IMR-90 (cell line): Measurements from ENCODE around the gene LRRC2. TPM values are rescaled to one million over a fixed set of nuclear protein-coding genes. Genes with fewer than 3 reads are reported as not detected.
A peak's percentile ranks its signal among the peaks of the same experiment; 100 is the strongest.

Experiments used
- ATAC-seq: fragments of 200-7000 bp; cut with Tn5 transposase; 2 replicates; pipeline ENCODE4 v1.9.1; 2020; ENCODE audit warnings: low read depth, mild to moderate bottlenecking, moderate library complexity
- BruUV-seq: library from RNA; stranded (reverse); fragments of 400-500 nt; replicated peaks from 2 replicates; lab custom pipeline; 2021; lab: Mats Ljungman, UMichigan
- CTCF ChIA-PET: fragments of 300-600 bp; formaldehyde crosslinking; extraction: SDS; loops from one replicate; lab custom pipeline; 2021; ENCODE audit warnings: antibody characterized with exemption; lab: Yijun Ruan, JAX
- POLR2A ChIA-PET: fragments of 300-600 bp; sonication (Branson Sonifier 250); formaldehyde crosslinking; loops from one replicate; lab custom pipeline; 2022; ENCODE audit warnings: antibody characterized with exemption; ENCODE audit not compliant: unreplicated experiment; lab: Charles Lee
- DNase-seq: peaks from one replicate; pipeline ENCODE4 v3.0.0; 2013
- H2AFZ ChIP-seq: replicated peaks from 2 replicates; pipeline ENCODE3; 2013; ENCODE audit warnings: low read length, mild to moderate bottlenecking; ENCODE audit not compliant: poor library complexity
- H2AK5ac ChIP-seq: 2 replicates; pipeline ENCODE4 v1.6.1; 2013; ENCODE audit warnings: low read depth, low read length, inconsistent platforms
- H2AK9ac ChIP-seq: replicated peaks from 2 replicates; pipeline ENCODE3; 2013; ENCODE audit warnings: mild to moderate bottlenecking, low read depth, low read length, moderate library complexity; ENCODE audit not compliant: poor library complexity
- H2BK120ac ChIP-seq: 2 replicates; pipeline ENCODE4 v1.6.1; 2013; ENCODE audit warnings: low read depth, low read length, inconsistent platforms
- H2BK15ac ChIP-seq: 3 replicates; pipeline ENCODE4 v1.6.1; 2013; ENCODE audit warnings: low read depth, low read length, inconsistent platforms
- H2BK20ac ChIP-seq: 2 replicates; pipeline ENCODE4 v1.6.1; 2013; ENCODE audit warnings: low read depth, mild to moderate bottlenecking, inconsistent platforms, low read length, moderate library complexity
- H2BK5ac ChIP-seq: 2 replicates; pipeline ENCODE4 v1.6.1; 2013; ENCODE audit warnings: mild to moderate bottlenecking, low read depth, low read length, inconsistent platforms; ENCODE audit not compliant: poor library complexity, severe bottlenecking
- H3K14ac ChIP-seq: replicated peaks from 2 replicates; pipeline ENCODE4 v1.6.1; 2013; ENCODE audit warnings: low read depth, low read length, inconsistent platforms
- H3K18ac ChIP-seq: 2 replicates; pipeline ENCODE4 v1.6.1; 2013; ENCODE audit warnings: low read depth, low read length, control low read depth
- H3K23ac ChIP-seq: 2 replicates; pipeline ENCODE4 v1.6.1; 2013; ENCODE audit warnings: low read depth, low read length, inconsistent platforms
- H3K27ac ChIP-seq: 2 replicates; pipeline ENCODE4 v1.5.1; 2013; ENCODE audit warnings: mild to moderate bottlenecking, control low read depth, low read length; ENCODE audit not compliant: insufficient read depth
- H3K27me3 ChIP-seq: 2 replicates; pipeline ENCODE4 v1.6.1; 2013; ENCODE audit warnings: low read length; ENCODE audit not compliant: control insufficient read depth, insufficient read depth
- H3K36me3 ChIP-seq: 2 replicates; pipeline ENCODE4 v1.6.1; 2013; ENCODE audit warnings: low read length, mixed read lengths; ENCODE audit not compliant: control insufficient read depth, insufficient read depth
- H3K4ac ChIP-seq: 2 replicates; pipeline ENCODE4 v1.6.1; 2013; ENCODE audit warnings: low read depth, low read length, inconsistent platforms
- H3K4me1 ChIP-seq: 2 replicates; pipeline ENCODE4 v1.6.1; 2013; ENCODE audit warnings: low read length, mixed read lengths; ENCODE audit not compliant: control insufficient read depth, insufficient read depth
- H3K4me2 ChIP-seq: 2 replicates; pipeline ENCODE4 v1.6.1; 2013; ENCODE audit warnings: low read depth, mild to moderate bottlenecking, control low read depth, low read length, moderate library complexity
- H3K4me3 ChIP-seq: 2 replicates; pipeline ENCODE4 v1.5.1; 2013; ENCODE audit warnings: low read depth, mild to moderate bottlenecking, control low read depth, low read length, moderate library complexity; ENCODE audit not compliant: insufficient read depth
- H3K56ac ChIP-seq: 2 replicates; pipeline ENCODE4 v1.6.1; 2013; ENCODE audit warnings: low read length, inconsistent platforms; ENCODE audit not compliant: insufficient read depth; ENCODE audit errors: extremely low read depth
- H3K79me1 ChIP-seq, 2 experiments: 2 replicates each; pipeline ENCODE4 v1.6.1; 2013; ENCODE audit warnings: low read length in 2 of 2, inconsistent platforms in 1 of 2, low read depth in 1 of 2
- H3K9ac ChIP-seq: 2 replicates; pipeline ENCODE4 v1.6.1; 2013; ENCODE audit warnings: low read depth, low read length, control low read depth
- H3K9me1 ChIP-seq: 2 replicates; pipeline ENCODE4 v1.6.1; 2013; ENCODE audit warnings: low read length, inconsistent platforms; ENCODE audit not compliant: insufficient read depth
- H3K9me3 ChIP-seq: 2 replicates; pipeline ENCODE4 v1.6.1; 2013; ENCODE audit warnings: low read length; ENCODE audit not compliant: control insufficient read depth, insufficient read depth
- H4K20me1 ChIP-seq: 2 replicates; pipeline ENCODE4 v1.6.1; 2013; ENCODE audit warnings: low read length, inconsistent platforms; ENCODE audit not compliant: insufficient read depth
- H4K5ac ChIP-seq: 2 replicates; pipeline ENCODE4 v1.6.1; 2013; ENCODE audit warnings: mild to moderate bottlenecking, low read depth, low read length, control low read depth
- H4K8ac ChIP-seq, 2 experiments: 2 replicates each; pipeline ENCODE4 v1.6.1; 2013; ENCODE audit warnings: low read depth in 2 of 2, low read length in 2 of 2, control low read depth in 1 of 2, inconsistent platforms in 1 of 2
- H4K91ac ChIP-seq: 2 replicates; pipeline ENCODE4 v1.6.1; 2013; ENCODE audit warnings: low read depth, low read length, inconsistent platforms; ENCODE audit not compliant: insufficient read depth
- BHLHE40 ChIP-seq: fragments of 150-350 bp; IDR thresholded peaks from 2 replicates; pipeline ENCODE4 v1.6.1; 2016; ENCODE audit warnings: mild to moderate bottlenecking, low read depth, low read length
- CEBPB ChIP-seq: IDR thresholded peaks from 2 replicates; pipeline ENCODE4 v1.6.1; 2012; ENCODE audit warnings: low read depth, low read length, improper control_type of control experiment
- CHD1 ChIP-seq: IDR thresholded peaks from 2 replicates; pipeline ENCODE4 v1.6.1; 2012; ENCODE audit warnings: low read depth, low read length, improper control_type of control experiment
- CTCF ChIP-seq: conservative IDR thresholded peaks from 2 replicates; pipeline ENCODE4 v1.5.1; 2012; ENCODE audit warnings: mild to moderate bottlenecking, low read depth, low read length, improper control_type of control experiment
- ELK1 ChIP-seq: fragments of 150-350 bp; IDR thresholded peaks from 2 replicates; pipeline ENCODE4 v1.6.1; 2016; ENCODE audit warnings: low read depth, mild to moderate bottlenecking, low read length, moderate library complexity, borderline replicate concordance
- FOS ChIP-seq: fragments of 150-350 bp; IDR thresholded peaks from 2 replicates; pipeline ENCODE4 v1.6.1; 2016; ENCODE audit warnings: low read depth, low read length
- MAFK ChIP-seq: IDR thresholded peaks from 2 replicates; pipeline ENCODE4 v1.6.1; 2012; ENCODE audit warnings: low read depth, low read length, improper control_type of control experiment
- MAZ ChIP-seq: IDR thresholded peaks from 2 replicates; pipeline ENCODE4 v1.6.1; 2012; ENCODE audit warnings: low read depth, mild to moderate bottlenecking, low read length, improper control_type of control experiment, moderate library complexity, borderline replicate concordance
- MXI1 ChIP-seq: IDR thresholded peaks from 2 replicates; pipeline ENCODE4 v1.6.1; 2012; ENCODE audit warnings: low read depth, mild to moderate bottlenecking, low read length, moderate library complexity, borderline replicate concordance
- NFE2L2 ChIP-seq: fragments of 150-350 bp; IDR thresholded peaks from 2 replicates; pipeline ENCODE4 v1.6.1; 2016; ENCODE audit warnings: low read depth, mild to moderate bottlenecking, low read length
- POLR2A ChIP-seq: IDR thresholded peaks from 2 replicates; pipeline ENCODE4 v1.6.1; 2012; ENCODE audit warnings: mild to moderate bottlenecking, low read depth, low read length
- RAD21 ChIP-seq: IDR thresholded peaks from 2 replicates; pipeline ENCODE4 v1.6.1; 2012; ENCODE audit warnings: low read length, improper control_type of control experiment
- RCOR1 ChIP-seq: IDR thresholded peaks from 2 replicates; pipeline ENCODE4 v1.6.1; 2012; ENCODE audit warnings: mild to moderate bottlenecking, low read length, improper control_type of control experiment; ENCODE audit not compliant: insufficient replicate concordance
- RFX5 ChIP-seq: IDR thresholded peaks from 2 replicates; pipeline ENCODE4 v1.8.0; 2012; ENCODE audit warnings: low read depth, mild to moderate bottlenecking, low read length, moderate library complexity
- SMC3 ChIP-seq: fragments of 150-350 bp; IDR thresholded peaks from 2 replicates; pipeline ENCODE4 v1.6.1; 2016; ENCODE audit warnings: low read depth, mild to moderate bottlenecking, antibody characterized with exemption, low read length, moderate library complexity
- USF2 ChIP-seq: fragments of 150-350 bp; IDR thresholded peaks from 2 replicates; pipeline ENCODE4 v1.6.1; 2017; ENCODE audit warnings: mild to moderate bottlenecking, antibody characterized with exemption, low read length, low read depth
- WGBS, 2 experiments: methylation state at CpG; one replicate each; pipeline versions ENCODE4 v1.1.5 to v1.1.7; 2013; ENCODE audit warnings: missing lambda C conversion rate in 2 of 2; ENCODE audit not compliant: insufficient read length in 1 of 2; ENCODE audit errors: extremely low coverage in 2 of 2; 5-methylcytosine and 5-hydroxymethylcytosine counted together
- dilution Hi-C: fragments of 300-500 bp; cut with HindIII; formaldehyde crosslinking; loops from one replicate; pipeline ENCODE4 v1.14.3; 2018; ENCODE audit warnings: low sequenced_read_pairs; ENCODE audit not compliant: unreplicated experiment
- in situ Hi-C: fragments of 300-500 bp; cut with MboI; formaldehyde crosslinking; loops from 3 replicates; pipeline ENCODE4 v1.14.3; 2019; ENCODE audit warnings: low sequenced_read_pairs, inconsistent platforms, mixed read lengths
- intact Hi-C: fragments of 100-400 bp; cut with micrococcal nuclease; formaldehyde crosslinking; loops from 2 replicates; pipeline ENCODE4 v1.10.0; 2022
- polyA plus RNA-seq, 3 experiments: library from polyadenylated mRNA; depleted of rRNA; stranded (reverse); fragments of >200 nt; gene quantifications; 2 replicates each; pipeline ENCODE4 v1.2.3, GENCODE V29; 2012; ENCODE audit warnings: low replicate concordance in 1 of 3
- total RNA-seq: library from RNA; depleted of rRNA; stranded (reverse); fragments of >200 nt; gene quantifications from 2 replicates; pipeline ENCODE4 v1.2.3, GENCODE V29; 2012

The LRRC2 gene
- total and polyA plus RNA-seq, 2 of the 4 experiments (the other 2 are of a cell fraction): 2.9 to 4.1 TPM

GRCh38 chr3:46565077-46565476, 1.0 kb downstream of the LRRC2 start:
- Histone ChIP-seq H2BK15ac (peak overlapping the region; percentile 49; the same call in 2 of the 3 replicates), H3K23ac (peak overlapping the region; percentile 95), H4K5ac (peak overlapping the region; percentile 61), H3K4me2 (peak overlapping the region; percentile 86), H3K56ac (no peak overlapping the region), H2BK120ac (peak overlapping the region; percentile 98), H2AK9ac (peak overlapping the region; percentile 28), H2AK5ac (peak overlapping the region; percentile 84), H4K8ac (peak overlapping the region; percentile 79 to 93), H3K4me1 (peaks cover 11% of the 10 kb centered on the region), H2AFZ (no peak overlapping the region), H2BK20ac (peak overlapping the region; percentile 85), H4K91ac (peak overlapping the region; percentile 95), H3K9me3 (peaks cover 4% of the 10 kb centered on the region), H3K9me1 (peaks cover 10% of the 10 kb centered on the region; the same call in 1 of the 2 replicates), H3K79me1 (peaks cover 13 to 22% of the 10 kb centered on the region in 2 experiments; a peak in 2 of 4 replicates), H3K4ac (peak overlapping the region; percentile 95), H3K27me3 (no peaks in the 10 kb centered on the region), H3K18ac (peak overlapping the region; percentile 85), H3K9ac (peak overlapping the region; percentile 87; the same call in 1 of the 2 replicates), H3K14ac (peak overlapping the region; percentile 73), H3K36me3 (no peaks in the 10 kb centered on the region), H3K4me3 (peak overlapping the region; percentile 57; the same call in 1 of the 2 replicates), H3K27ac (peak overlapping the region; percentile 19; the same call in 1 of the 2 replicates), H4K20me1 (no peaks in the 10 kb centered on the region), H2BK5ac (peak overlapping the region; percentile 25)
- in situ Hi-C loops (no loop called here), intact Hi-C loops (loop anchor here (5.0 kb wide), 1 partner anchor 62 kb away; no protein-coding TSS in a partner anchor), dilution Hi-C loops (no loop called here)
- BruUV-seq: TSS peak; percentile 54
- TF ChIP-seq ELK1: no peak
- TF ChIP-seq CHD1: no peak
- TF ChIP-seq MAFK: no peak
- no peak for TF ChIP-seq RFX5
- no peak for TF ChIP-seq RAD21
- TF ChIP-seq SMC3: no peak
- TF ChIP-seq MAZ: no peak
- no peak for TF ChIP-seq CTCF
- no peak for TF ChIP-seq MXI1
- no peak for TF ChIP-seq NFE2L2
- TF ChIP-seq FOS: no peak
- TF ChIP-seq USF2: no peak
- TF ChIP-seq RCOR1: no peak
- TF ChIP-seq CEBPB: no peak
- no peak for TF ChIP-seq POLR2A
- no peak for TF ChIP-seq BHLHE40
- no peak for ATAC-seq
- no peak for DNase-seq
- CTCF ChIA-PET: interaction anchor here (1.2 to 1.6 kb wide), 2 partner anchors 62 to 76 kb away, joined by 3 to 6 read pairs; no protein-coding TSS in a partner anchor
- no CpG with 5 or more reads among the region's 4 CpGs for WGBS, 2 experiments
- POLR2A ChIA-PET: interaction anchor here (0.6 kb wide), 1 partner anchor 93 kb away, joined by 8 read pairs; no protein-coding TSS in a partner anchor
